Activated CD4-positive, CD25-positive, alpha-beta regulatory T cell treated with anti-CD3 and anti-CD28 coated beads, Interleukin-2, amount 50 U/mL, for 16 hours (primary cell): ENCODE measurements around the gene TUBB3.

Experiments used
- DNase-seq: peaks from one replicate; pipeline ENCODE4 v3.0.0-alpha.2; 2020; ENCODE audit warnings: low read depth, low spot score

Gene TUBB3

DNA sequence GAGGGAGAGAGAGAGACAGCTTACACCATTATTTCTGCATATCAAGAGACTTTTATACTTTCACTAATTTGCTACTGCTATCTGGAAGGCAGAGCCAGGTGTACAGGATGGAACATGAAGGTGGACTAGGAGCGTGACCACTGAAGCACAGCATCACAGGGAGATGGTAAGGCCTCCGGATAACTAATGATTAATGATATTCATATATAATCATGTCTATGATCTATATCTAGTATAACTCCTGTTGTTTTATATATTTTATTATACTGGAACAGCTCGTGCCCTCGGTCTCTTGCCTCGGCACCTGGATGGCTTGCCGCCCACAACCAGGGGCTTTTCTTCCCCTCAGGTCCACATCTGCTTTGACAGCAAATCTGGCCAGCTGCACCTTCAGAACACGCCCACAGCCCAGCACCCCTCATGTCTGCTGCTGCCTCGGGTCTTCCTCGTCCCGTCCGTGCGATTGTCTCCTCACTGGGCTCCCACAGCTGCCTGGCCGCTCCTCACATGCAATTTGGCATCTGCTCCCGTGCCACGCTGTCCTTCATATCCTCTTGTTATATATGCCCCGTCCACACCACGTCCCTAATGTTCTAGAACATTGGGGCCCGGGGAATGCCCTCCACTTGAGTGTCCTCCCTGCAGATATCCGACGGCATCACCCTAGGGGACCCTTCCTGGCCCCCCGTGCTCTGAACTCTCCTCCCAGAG lies 15.2 kb downstream of the TUBB3 start:
- no peak for DNase-seq

GRCh38 chr16:89944773-89945172 lies 21.6 kb downstream of the TUBB3 start:
- no peak for DNase-seq

DNA sequence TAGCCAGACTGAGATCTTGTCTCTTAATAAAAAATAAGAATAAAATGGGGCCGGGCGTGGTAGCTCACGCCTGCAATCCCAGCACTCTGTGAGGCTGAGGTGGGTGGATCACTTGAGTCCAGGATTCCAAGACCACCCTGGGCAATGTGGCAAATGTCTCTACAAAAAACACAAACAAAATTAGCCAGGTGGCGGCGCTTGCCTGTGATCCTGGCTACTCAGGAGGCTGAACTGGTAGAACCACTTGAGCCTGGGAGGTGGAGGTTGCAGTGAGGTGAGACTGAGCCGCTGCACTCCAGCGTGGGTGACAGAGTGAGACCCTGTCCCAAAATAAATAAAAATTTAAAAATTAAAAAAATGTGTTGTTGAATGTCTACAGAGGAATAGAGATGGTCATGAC lies 22.5 kb downstream of the TUBB3 start:
- no peak for DNase-seq

GRCh38 chr16:89946515-89946914 lies 23.4 kb downstream of the TUBB3 start:
- no peak for DNase-seq

DNA sequence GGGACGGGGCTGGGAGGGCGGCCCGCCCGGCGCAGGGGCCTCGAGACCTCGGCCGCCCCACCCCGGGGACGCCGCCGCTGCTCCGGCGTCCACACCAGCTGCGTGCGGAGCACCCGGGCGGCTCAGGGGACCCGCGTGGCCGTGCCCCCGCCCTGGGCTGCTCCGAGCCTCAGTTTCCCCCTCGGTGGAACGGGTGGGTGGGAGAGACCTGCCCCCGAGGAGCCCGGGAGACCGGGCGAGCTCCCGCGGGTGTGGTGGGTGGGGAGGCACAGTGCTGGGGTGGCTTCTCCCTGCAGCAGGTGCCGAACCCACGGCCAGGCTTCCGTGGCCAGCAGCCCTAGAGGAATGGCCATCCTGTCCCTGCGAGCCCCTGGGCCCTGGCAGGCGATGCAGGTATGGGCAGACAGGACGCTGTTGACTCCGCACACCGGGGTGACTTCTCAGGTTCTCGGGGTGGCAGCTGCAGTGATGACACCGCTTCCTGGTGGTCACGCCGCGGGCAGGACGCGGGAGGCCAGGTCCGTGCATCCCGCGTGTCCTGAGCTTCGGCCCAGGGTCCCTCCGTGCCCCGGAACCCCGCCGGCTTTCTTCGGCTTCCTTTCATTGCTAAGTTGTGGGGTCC lies 26.1 kb downstream of the TUBB3 start:
- DNase-seq, result no peak

DNA sequence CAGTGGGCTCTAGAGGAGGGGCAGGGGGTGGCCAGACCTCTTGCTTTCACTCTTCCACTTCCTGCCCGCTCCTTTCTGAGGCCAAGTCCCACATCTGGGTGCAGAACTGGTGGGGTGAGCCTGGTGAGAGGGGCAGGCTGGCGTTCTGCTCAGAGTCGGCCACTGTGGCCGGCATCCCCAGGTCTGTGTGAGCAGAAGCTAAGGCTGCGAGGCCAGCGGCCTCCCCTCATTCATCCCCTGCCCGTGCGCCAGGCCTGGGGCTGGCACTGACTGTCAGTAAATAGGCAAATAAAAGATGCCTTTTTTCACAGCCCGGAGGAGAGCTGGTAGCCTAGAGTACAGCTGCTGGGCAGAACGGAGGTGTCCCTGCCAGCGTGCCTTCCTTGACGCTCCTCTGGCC lies 26.6 kb downstream of the TUBB3 start:
- DNase-seq, result no peak

- no peak for DNase-seq
These were observed 28.4 kb downstream of the TUBB3 start for GRCh38 chr16:89951509-89951908.

DNA sequence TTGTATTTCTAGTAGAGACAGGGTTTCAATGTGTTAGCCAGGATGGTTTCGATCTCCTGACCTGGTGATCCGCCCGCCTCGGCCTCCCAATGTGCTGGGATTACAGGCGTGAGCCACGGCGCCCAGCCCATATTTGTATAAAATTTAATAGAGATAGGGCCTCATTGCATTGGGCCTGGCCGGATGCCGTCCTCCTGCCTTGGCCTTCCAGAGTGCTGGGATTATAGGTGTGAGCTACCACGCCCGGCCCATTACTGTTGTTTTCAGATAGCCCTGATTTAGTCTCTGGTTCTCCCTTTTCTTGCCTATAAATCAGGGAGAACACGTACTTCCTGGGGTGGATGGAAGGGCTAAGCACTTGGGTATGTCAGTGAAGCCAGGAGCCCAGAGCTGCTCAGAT lies 28.9 kb downstream of the TUBB3 start:
- DNase-seq, result no peak

- no peak for DNase-seq
These were observed 29.4 kb downstream of the TUBB3 start for GRCh38 chr16:89952551-89952950.

DNA sequence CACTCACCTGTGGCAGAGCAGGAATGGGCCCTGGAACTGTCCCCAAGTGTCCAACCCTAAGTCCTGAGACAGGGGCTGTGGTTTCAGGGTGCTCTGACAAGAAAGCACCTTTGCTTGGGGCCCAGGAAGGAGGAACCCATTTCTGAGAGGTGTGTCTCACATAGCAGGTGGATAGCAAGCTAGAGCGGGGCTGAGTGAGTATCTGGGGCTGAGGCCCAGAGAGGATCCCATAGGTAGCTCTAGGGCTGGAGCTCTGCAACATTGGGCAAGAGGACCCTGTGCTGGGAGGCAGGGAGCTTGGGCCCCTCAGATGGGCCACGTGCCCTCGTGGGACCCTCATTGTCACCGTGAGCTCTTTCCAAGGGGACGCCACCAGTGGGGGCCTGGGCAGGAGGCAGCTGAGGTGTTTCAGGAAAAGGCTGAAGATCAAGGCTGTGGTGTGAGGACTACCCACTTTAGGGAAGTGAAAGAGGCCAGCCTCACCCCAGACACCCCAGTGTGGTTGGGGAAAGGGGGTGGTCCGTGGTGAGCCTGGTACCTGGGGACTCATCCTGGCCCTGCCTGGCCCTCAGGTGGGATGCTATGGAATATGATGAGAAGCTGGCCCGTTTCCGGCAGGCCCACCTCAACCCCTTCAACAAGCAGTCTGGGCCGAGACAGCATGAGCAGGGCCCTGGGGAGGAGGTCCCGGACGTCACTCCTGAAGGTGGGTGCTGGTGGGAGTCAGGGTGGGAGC lies 30.7 kb downstream of the TUBB3 start:
- no peak for DNase-seq

- DNase-seq, result no peak
These were observed 31.3 kb downstream of the TUBB3 start for GRCh38 chr16:89954462-89954861.

DNA sequence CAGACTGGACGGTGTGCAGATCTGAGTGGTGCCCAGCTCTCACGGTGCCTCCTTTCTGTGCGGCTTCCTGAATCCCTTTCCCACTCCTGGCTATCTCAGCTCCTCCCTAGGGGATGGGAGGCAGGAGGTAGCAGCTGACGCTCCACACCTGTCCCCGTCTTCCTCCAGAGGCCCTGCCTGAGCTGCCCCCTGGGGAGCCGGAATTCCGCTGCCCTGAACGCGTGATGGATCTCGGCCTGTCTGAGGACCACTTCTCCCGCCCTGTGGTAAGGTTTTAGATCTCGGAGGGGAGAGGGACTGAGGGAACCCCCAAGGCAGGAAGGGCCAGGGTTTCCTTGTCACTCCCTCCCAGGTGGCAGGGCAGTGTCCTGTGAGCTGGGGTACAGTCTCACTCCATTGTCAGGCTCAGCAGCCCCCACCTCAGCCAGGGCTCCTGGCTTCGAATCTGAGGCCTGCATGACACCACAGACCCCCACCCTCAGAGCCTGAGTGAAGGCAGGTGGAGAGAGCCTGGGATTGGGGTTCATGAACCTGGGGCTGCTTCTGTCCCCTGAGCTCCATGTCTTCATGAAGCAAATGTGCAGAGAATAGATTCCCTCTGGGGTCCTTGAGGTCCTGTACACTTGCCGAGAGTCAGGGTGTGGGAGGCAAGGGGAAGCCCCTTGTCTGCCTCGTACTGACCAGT lies 32.0 kb downstream of the TUBB3 start:
- no peak for DNase-seq

DNA sequence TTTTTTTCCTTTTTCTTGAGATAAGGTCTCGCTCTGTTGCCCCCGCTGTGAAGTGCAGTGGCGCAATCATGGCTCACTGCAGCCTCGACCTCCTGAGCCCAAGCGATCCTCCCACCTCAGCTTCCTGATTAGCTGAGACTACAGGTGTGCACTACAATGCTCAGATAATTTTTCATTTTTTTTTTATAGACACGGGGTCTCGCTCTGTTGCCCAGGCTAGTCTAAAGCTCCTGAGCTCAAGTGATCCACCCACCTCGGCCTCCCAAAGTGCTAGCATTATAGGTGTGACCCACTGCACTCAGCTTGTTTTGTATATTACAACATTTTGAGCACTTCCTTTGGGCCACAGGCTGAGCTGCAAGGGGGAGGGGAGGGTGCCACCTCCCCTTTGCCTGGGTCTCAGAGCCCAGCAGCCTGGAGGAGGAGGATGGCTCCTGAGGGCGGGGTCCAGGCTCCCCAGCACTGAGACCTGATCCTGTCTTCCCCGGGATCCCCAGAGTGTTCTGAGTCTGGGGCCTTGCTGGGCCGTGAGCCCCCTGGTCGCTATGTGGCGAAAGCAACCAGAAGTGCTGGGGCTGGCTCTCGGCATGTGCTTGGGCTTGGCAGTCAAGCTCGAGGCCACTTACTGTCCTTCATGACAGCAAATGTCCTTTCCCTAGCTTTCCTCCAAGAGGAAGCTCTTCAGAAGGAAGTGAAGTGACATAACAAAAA lies 33.5 kb downstream of the TUBB3 start:
- no peak for DNase-seq

DNA sequence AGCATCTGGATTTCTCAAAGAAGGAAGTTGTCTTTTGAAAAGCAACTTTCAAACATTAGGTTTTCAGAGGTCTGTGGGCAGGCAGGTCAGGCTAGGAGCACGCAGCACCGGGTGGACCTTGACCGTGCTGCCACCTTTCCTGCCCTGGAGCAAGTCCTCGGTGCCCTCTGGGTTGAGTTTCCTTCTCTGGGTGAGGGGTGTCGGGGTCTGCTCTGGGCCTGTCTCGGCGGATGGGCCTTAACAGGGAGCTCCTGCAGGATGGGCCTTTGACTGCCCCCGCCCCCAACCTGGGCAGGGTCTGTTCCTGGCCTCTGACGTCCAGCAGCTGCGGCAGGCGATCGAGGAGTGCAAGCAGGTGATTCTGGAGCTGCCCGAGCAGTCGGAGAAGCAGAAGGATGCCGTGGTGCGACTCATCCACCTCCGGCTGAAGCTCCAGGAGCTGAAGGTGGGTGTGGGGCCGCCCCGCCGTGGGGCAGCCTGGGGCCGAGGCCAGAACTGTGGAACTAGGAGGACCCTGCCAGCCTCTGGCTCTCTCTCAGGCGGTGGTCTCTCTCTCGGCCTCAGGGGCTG lies 34.2 kb downstream of the TUBB3 start:
- no peak for DNase-seq

DNA sequence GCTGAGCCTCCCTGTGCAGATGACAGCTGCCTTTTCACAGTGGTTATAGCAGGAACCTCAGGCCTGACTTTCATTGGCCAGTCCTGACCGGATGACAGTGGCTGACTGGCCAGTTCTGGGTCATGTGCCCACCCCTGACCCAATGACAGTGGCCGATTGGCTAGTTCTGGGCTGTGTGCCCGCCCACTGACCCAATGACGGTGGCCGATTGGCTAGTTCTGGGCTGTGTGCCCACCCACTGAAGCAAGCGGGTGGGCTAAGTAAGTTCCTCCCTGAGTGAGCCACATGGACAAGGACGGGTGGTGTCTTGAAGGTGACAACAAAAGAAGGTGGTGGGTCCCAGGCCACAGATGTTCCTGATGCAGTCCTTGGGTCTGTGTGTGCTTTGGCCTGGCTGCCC lies 34.9 kb downstream of the TUBB3 start:
- DNase-seq, result no peak

DNA sequence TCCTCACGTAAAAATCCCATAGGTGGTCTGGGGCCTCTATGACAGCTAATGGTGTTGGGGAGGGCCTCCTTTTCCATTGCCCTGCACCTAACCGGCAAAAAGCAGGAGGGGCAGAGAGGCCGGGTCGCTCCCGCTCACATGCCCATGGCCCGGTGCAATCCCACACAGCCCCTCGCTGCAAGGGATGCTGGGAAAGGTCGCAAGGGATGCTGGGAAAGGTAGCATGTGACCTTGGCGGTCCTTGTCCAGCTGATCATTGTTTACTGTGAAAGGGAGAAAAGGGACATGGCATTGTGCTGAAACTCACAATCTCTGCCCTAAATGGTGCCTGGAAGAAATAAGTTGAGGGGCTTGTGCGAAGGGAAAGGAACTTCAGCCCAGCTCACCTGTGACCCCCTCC lies 35.5 kb downstream of the TUBB3 start:
- no peak for DNase-seq

GRCh38 chr16:89960966-89961365 lies 37.8 kb downstream of the TUBB3 start:
- no peak for DNase-seq

GRCh38 chr16:89961920-89962319 lies 38.8 kb downstream of the TUBB3 start:
- DNase-seq, result no peak

GRCh38 chr16:89962754-89963498 lies 39.8 kb downstream of the TUBB3 start:
- no peak for DNase-seq

- DNase-seq, result no peak
These were observed 41.1 kb downstream of the TUBB3 start for GRCh38 chr16:89964201-89964600.
